Umbilical cord (tissue), 2 donors: ENCODE results near the gene LETM1. TPM values are rescaled to one million over a fixed set of nuclear protein-coding genes. Genes with fewer than 3 reads are reported as not detected.
"Not testable (repeated sequence)": the region's sequence is repeated elsewhere in the genome, so short reads cannot be mapped to it uniquely, and the experiment has no call there.

Experiments
- DNase-seq: peaks from one replicate; pipeline ENCODE4 v3.0.0-alpha.2; 2015; ENCODE audit warnings: low spot score
- total RNA-seq: library from RNA; depleted of rRNA; stranded (reverse); fragments of >200 nt; gene quantifications from one replicate; pipeline ENCODE4 v1.2.3, GENCODE V29; 2014; ENCODE audit warnings: low replicate concordance; ENCODE audit not compliant: insufficient read depth

LETM1 gene
- total RNA-seq, 1 donor from 2014 or later, result 37.6 TPM

DNA sequence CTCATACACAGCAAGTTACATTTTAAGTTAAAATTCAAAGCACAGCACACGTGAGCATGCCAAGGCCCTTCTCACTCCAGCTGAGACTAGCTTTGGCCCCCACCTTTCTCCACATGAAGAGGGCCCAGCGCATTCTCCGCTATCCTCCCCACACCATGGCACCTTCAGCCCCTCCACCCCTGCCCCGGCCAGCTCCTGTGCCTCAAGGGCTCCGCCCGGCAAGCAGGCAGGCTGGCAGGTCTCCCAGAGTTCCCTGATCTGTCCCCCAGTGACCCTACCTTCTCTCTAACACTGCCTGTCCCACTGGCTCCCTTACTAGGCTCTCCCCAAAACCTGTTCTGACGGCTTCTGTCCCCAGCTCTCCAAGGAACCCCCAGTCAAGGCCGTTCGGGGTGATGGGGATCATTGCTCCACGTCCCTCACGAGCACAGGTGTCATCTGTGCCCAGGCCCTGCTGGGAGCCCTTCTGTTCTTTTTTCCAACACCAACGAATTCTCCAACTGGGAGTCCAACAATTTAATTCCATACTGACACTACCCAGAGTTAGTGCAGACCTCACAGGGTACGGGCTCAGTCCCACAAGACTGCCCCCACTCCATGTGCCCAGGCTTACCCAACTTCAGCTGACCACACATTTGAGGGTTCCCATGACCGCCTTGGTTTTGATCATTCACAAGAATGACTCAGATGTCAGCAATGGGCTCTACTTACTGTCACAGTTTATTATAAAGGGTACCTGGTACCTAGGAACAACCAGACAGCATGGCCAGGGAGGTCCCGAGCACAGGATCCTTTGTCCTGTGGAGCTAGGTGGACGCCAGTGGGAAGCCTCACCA is 4.2 kb downstream of the LETM1 start:
- no peak for DNase-seq

DNA sequence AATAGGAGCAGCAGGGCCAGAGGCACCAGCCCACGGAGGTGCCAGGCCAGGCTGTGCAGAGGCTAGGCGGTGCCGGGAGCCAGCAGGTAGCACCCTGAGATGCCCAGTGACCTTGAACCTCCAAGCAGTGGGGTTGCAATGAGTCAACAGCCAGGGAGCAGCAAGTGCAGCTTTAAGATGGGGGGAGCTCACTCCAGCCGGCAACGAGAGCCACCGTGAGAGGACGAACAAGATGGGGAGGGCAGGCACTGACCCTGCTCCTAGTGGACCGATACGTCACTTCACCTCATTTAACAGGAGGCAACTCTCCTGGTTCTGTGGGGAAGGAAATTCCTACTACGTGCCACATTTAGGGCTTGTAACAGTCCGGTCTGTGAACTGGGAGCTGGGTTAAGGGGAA is 4.8 kb downstream of the LETM1 start:
- DNase-seq, result no peak

DNA sequence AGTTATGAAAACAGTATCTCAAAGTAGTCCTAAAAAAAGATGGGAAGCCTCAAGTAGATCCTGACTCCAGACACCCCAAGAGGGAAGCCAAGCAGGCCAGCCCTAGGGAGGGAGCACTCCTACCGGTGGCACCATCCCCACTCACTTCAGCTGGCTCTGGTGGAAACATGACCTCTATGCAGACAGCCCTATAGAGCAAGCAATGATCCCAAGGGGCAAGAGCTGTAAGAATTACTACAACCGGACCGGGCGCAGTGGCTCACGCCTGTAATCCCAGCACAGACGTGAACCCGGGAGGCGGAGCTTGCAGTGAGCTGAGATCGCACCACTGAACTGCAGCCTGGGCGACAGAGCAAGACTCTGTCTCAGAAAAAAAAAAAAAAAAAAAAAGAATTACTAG is 5.7 kb downstream of the LETM1 start:
- DNase-seq, result no peak

DNA sequence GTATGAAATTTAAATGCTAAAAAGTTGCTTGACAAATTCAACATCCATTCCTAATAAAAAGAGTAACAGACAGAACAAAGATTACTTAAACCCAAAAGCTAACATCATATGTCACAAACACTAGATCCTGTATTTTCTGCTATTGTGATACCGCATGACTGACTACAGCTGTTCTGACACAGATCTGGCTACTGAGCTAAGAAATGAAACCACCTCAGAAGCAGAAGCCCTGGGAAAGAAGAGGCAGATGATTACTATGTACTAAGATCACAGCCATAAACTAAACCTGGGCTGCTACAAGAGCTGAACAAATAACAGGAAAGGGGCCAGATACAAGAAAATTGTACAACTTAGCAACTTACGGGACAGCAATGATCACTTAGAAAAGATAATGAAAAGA is 9.4 kb downstream of the LETM1 start:
- no peak for DNase-seq

DNA sequence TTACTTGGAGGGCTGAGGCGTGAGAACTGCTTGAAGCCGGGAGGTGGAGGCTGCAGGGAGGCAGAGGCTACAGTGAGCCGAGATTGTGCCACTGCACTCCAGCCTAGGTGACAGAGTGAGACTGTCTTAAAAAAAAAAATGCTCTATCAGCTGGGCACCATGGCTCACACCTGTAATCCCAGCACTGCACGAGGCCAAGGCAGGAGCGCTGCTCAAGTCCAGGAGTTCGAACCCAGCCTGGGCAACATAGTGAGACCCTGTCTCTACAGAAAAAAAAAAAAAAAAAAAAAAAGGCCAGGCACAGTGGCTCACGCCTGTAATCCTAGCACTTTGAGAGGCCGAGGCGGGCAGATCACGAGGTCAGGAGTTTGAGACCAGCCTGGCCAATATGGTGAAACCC is 11.3 kb downstream of the LETM1 start:
- not testable (repeated sequence) for DNase-seq

DNA sequence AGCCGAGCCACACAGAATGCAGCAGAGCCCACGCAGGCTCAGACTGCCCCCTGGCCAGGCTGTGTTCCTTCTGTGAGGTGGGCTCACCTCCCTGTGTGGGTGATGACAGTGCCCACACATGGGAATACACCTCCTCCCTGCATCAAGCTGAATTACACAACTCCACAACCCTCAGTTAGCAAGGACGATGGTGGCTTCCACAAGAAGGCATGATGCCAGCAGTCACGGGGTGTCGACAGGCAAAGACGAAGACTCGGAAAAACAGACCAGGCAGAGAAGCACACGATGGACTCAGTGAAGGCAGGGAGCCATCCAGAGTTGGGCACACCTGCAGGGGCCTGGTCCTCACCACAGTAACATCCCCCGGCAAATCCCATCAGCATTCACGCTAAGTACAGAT is 12.1 kb downstream of the LETM1 start:
- DNase-seq, result no peak

DNA sequence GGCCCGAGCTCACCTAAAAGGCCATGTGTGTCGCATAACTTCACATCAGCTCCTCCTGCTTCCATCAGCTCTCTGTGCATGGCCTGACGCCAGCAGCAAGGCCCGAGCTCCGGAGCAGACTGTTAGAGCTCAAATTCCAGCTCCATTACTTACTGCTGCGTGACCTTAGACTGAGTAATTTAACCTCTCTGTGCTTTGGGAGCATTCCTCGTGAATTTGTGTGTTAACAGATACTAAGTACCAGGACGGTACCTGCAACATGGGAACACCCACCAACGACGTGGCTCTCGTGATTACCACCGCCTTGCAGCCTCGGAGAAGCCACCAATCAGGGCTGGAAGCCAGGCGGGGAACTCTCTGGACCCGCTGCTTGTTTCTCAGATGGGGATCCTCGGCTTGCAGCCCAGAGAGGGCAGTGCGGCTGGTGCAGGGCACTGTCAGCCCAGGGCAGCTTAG is 12.9 kb downstream of the LETM1 start:
- no peak for DNase-seq

DNA sequence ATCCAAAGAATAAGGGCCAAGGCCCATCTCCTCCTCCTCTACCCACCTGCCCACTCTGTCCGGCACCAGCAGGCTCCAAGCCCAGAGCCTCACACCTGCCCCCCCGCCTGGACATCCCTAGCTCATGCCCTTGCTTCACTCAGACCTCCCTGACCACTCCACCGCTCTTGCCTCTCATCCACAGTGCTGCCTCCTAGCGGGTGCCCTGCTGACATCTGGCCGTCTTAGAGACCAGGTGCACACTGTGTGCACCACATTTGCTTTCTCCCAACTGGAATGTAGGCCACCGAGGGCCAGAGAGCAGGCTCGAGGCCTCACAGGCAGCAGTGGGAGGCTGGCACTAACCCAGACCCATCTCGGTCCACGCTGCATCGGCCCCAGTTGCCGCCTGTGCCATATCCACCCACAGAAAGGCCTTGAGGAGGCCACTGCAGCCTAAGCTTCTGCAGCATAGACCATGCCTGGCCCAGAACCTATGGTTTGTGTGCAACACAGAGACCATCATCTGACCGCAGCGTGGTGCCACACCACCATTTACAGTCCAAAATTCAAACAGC is 13.5 kb downstream of the LETM1 start:
- DNase-seq, result no peak

DNA sequence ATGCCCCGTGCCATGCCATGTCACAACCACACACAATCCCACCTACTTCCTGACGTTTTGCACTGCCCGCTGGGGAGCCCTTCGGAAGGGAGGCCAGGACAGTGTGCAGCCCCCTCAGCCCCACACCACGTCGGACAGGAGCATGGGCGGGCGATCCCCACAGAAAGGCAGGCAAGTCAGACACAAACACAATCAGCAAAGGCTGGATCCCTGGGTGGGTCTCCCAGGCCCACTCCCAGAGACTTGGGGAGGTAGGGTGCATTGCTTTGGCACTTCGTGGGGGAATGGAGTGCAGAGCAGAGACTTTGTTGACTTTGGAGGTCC is 14.1 kb downstream of the LETM1 start:
- DNase-seq, result no peak

DNA sequence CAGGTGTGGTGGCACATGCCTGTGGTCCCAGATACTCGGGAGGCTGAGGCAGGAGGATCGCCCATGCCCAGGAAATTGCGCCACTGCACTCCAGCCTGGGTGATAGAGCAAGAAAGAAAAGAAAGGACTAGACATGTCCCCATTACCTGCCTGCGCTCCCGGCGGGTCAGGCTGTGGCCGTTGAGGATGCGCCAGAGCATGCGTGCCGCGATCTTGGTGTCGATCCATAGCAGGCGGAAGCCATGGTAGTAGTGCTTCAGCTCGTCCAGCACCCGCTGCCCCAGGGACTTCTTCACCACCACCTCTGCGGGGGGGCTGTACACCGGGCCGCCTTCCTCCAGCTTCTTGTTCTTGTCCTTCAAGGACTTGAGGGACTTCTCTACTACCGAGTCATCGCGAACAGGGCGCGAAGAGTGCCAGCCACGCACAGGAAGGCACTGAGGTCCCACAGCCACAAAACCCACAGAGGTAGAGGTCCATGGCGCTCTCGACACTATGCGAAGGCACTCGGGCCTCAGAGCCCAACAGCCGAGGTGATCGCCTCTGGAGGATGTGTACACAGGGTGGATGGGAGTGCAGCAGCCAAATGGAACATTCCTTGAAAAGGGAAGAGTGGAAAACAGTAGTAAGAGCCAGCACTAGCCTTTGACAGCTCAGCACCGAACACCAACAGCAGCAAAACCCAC is 14.6 kb downstream of the LETM1 start:
- DNase-seq, result no peak

DNA sequence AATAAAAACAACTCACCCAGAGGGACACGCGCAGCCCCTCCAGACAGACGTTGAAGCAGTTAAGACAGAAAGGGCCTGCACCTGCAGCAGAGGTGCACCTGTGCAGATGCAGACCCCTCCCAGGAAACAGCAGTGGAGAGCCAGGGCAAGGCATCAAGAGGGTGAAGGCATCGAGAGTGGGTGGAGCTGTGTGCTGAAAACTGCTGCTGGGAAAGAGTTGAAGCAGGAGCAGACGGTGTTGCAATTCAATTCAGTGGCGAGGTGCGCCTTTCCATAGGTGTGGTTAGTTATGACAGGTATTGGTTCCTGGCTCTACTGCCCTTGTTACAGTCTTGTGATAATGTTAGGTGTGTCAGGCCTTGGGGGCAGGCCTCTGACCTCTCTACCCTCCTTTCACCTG is 16.7 kb downstream of the LETM1 start:
- DNase-seq, result no peak

DNA sequence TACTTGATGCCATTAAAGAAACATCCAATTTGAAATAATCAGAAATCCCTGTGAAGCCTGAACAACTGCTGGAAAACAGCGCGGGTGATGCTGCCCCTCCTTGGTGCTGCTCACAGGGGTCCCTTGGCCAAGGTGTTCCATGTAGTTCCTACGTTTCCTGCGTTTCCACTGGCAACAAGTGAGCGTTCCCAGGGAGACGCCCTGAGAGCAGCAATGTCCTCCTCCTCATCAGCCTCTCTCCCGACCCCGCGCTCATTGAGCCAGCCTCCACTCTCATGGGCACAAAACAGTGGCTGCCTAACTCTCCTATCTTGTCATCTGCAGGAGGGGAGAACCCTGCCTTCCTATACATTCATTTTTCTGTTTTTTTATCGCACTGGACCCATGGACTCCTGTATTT is 18.9 kb downstream of the LETM1 start:
- no peak for DNase-seq

DNA sequence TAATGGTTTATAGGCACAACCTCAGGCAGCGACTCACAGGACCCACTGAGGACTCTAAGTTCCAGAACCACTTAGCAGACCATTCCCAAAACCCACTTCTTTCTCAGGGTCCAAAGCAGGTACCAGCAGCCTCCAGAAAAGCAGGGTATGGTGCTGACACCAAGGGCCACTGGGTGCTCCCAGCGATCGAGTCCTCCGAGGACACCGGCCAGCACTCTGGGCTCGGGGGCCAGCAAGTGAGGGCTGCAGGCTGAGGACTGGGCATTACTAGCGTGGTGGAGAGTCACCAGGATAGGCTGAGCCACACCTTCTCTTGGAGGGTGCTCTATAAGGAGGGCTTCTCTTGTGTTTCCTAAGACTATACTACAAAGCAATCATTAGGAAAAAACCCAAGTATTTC is 19.3 kb downstream of the LETM1 start:
- no peak for DNase-seq

DNA sequence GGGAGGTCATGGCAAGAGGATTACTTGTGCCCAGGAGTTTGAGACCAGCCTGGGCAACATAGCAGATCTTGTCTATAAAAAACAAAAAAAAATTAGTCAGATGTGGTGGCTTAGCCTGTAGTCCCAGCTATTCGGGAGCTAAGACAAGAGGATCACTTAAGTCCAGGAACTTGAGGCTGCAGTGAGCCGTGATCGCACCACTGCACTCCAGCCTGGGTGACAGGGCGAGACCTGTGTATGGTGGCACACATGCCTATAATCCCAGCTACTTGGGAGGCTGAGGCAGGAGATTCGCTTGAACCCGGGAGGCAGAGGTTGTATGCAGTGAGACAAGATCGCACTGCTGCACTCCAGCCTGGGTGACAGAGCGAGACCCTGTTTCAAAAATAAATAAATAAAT is 20.1 kb downstream of the LETM1 start:
- DNase-seq, result not testable (repeated sequence)

DNA sequence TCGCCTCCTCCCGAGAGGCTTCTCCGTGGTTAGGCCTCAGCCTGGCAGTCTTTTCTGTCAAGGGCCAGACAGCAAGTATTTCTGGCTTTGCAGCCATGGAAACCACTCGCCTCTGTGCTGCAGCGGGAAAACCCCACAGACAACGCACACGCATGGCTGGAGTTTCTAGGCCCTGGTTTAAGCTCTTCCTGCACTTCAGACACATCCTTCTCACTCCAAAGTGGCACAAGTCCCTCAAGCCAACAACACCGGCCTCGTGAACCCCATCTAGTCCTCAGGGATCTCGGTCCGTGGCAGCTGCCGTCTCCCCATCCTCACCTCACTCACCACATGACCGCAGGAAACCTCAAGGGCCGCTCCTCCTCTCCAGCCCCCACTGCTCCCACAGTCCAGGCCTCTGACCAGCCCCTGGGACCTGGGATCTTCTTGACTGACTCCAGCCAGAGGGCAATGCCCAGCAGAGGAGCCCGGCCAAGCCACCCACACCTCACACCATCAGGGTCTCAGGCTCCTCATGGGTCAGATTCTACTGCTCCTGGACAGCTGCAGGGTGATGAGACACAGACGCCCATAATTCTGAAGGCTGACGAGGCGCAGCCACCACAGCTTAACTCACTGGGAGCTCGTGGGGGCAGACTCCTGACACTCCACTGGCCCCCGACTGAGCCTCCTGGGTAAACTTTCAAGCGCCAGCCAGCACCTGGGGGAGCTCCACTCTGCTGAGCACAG is 21.7 kb downstream of the LETM1 start:
- DNase-seq, result peak; percentile 73

DNA sequence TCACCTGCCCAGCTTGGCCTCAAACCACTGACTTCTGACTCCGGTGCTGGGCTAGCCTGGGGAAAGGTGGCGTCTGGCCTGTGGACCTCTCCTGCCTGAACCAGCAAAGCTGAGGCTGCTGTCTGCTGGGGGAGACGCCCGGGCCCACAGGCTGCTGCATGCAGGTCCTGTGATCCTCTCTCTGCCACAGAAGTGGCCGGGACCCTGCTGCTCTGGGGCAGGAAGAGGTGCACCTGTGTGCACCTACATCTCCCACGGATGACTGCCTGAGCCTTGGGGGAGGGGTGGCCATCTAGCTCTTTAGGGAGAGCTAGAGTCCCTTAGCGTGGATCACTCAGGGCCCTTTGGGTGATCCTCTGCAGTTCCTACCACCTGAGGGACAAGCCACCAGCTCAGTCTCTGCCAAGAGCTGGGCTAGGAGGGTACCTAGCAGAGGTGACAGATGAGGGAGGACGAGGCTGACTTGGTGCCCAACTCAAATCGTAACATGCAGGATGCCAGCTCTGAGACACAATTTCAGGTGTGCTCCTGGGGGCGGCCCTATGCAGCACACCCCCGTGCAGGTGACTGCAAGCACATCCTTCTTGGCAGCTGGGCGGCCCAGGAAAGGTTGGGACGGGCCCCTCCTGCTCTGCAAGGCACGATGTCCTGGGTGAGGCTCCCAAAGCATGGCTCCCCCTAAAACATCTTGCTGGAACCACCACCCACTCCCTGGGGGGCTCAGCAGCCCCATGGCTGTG is 22.5 kb downstream of the LETM1 start:
- DNase-seq, result no peak

DNA sequence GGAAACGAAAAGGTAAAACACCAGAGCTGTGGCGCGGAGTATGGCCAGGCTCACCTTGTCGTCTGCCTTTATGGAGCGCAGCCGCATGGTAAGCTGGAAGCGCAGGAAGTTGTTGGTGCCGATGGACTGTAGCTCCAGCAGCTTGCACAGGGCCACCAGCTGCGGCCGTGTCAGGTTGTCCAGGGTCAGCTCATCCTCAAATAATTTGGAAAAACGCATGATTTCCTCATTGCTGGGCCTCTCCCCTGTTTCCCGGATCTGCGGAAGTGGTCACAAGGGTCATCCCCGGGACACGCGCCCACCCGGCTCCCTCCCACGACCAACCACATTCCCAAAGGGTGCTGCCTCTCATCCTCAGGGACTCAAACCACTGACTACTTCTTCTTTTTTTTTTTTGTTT is 23.3 kb downstream of the LETM1 start:
- DNase-seq, result no peak

DNA sequence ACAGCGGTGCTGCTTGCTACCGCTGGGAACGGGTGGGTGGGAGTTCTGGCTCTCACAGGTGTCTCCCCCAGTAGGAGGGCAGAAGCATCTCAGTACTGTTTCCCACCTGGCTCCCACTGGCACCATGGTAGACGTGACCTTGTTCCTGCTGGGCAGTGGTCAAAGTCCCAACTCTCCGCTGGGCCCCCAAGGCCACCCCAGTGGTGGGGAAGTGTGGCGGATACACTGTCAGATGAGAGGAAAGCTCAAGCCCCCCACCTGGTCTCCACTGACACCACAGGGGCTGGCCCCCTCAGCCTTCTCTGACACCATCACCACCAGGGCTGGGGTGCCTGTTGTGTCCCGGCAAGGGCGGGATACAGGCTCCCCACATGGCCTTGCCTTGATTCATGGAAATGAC is 24.6 kb downstream of the LETM1 start:
- DNase-seq, result no peak

DNA sequence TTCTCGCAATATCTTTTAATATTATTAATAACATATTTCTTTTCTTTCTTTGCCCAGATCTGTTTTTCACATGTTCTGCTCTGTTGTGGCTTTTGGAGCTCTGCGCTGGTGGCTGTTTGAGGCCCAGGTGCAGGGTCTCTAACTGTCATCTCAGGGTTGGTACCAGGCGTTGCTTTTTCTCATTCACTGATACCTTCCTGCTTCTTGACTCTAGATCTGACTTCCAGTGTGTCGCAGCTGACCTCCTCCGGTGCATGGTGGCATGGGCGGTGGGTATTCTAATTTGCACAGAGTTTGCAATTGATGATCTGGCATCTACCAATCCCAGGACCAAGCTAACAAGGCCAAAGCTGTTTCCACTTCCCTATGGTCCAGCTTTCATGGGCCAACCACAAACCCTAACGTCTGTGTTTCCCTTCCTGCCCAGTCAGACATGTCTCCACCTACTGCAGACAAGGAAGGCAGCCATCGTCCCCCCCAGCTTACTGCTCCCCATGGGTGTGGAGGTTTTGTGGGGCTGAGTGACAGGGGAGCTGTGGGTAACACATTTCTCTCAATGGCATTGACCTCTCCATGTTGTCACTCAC is 25.2 kb downstream of the LETM1 start:
- DNase-seq, result no peak

DNA sequence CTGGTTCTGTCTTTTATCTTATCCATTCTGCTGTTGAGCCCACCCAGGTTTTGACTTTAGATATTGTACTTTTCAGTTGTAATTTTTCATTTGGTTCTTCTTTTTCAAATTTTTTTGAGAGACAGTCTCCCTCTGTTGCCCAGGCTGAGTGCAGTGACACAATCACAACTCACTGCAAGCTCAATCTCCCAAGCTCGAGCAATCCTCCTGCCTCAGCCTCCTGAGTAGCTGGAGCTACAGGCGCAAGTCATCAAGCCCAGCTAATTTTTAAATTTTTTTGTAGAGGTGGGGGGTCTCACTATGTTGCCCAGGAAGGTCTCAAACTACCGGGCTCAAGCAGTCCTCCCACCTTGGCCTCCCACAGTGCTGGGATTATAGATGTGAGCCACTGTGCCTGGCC is 25.7 kb downstream of the LETM1 start:
- DNase-seq, result no peak
